Neural cell (in vitro differentiated cells): Measurements from ENCODE around the gene NIP7. TPM values are rescaled to one million over a fixed set of nuclear protein-coding genes. Genes with fewer than 3 reads are reported as not detected.

Experiments
- H2AFZ ChIP-seq: fragments of 200-600, 300-800 bp; sonication (generic), shearing (Covaris generic); 2 replicates; pipeline ENCODE4 v1.6.0; 2014; ENCODE audit warnings: low read depth, mild to moderate bottlenecking, antibody characterized with exemption, low read length, moderate library complexity
- H3F3A ChIP-seq: fragments of 200-600 bp; shearing (Covaris generic); 2 replicates; pipeline ENCODE4 v1.6.1; 2016; ENCODE audit warnings: mild to moderate bottlenecking, moderate library complexity, mixed read lengths, antibody characterized with exemption, low read length; ENCODE audit not compliant: insufficient read depth, poor library complexity, severe bottlenecking
- H3K27ac ChIP-seq: fragments of 200-600, 300-800 bp; sonication (generic), shearing (Covaris generic); 2 replicates; pipeline ENCODE4 v1.5.1; 2014; ENCODE audit warnings: mild to moderate bottlenecking, low read length, moderate library complexity
- H3K27me3 ChIP-seq: fragments of 300-800, 200-600 bp; sonication (generic), shearing (Covaris generic); 2 replicates; pipeline ENCODE4 v1.6.0; 2014; ENCODE audit warnings: mild to moderate bottlenecking, low read depth, low read length, moderate library complexity; ENCODE audit not compliant: insufficient read depth
- H3K36me3 ChIP-seq: fragments of 300-800, 200-600 bp; sonication (generic), shearing (Covaris generic); 2 replicates; pipeline ENCODE4 v1.5.1; 2014; ENCODE audit warnings: mild to moderate bottlenecking, antibody characterized with exemption, low read length, moderate library complexity; ENCODE audit not compliant: insufficient read depth
- H3K4me2 ChIP-seq: fragments of 300-800, 200-600 bp; sonication (generic), shearing (Covaris generic); 2 replicates; pipeline ENCODE4 v1.6.0; 2014; ENCODE audit warnings: mild to moderate bottlenecking, low read length
- H3K4me3 ChIP-seq: fragments of 300-800, 200-600 bp; sonication (generic), shearing (Covaris generic); 2 replicates; pipeline ENCODE4 v1.5.1; 2014; ENCODE audit warnings: mild to moderate bottlenecking, low read length, moderate library complexity
- H3K79me2 ChIP-seq: fragments of 200-600 bp; shearing (Covaris generic); replicated peaks from 2 replicates; pipeline ENCODE4 v1.6.0; 2014; ENCODE audit warnings: mild to moderate bottlenecking, low read length, moderate library complexity; ENCODE audit not compliant: insufficient read depth
- H3K9ac ChIP-seq: fragments of 300-800, 200-600 bp; sonication (generic), shearing (Covaris generic); 2 replicates; pipeline ENCODE4 v1.6.1; 2016; ENCODE audit warnings: mild to moderate bottlenecking, low read length, mixed read lengths
- H3K9me2 ChIP-seq: fragments of 200-600 bp; shearing (Covaris generic); 2 replicates; pipeline ENCODE4 v1.6.1; 2016; ENCODE audit warnings: mild to moderate bottlenecking, low read length, mixed read lengths; ENCODE audit not compliant: insufficient read depth
- H3K9me3 ChIP-seq: fragments of 200-600, 300-800 bp; sonication (generic), shearing (Covaris generic); 2 replicates; pipeline ENCODE4 v1.6.1; 2016; ENCODE audit warnings: mild to moderate bottlenecking, mixed run types, low read length, moderate library complexity, mixed read lengths
- H4K20me1 ChIP-seq: fragments of 200-600 bp; shearing (Covaris generic); 2 replicates; pipeline ENCODE4 v1.6.1; 2016; ENCODE audit warnings: mild to moderate bottlenecking, mixed run types; ENCODE audit not compliant: insufficient read depth
- CTCF ChIP-seq: fragments of 450-650 bp; IDR thresholded peaks from 2 replicates; pipeline ENCODE4 v1.5.1; 2014; ENCODE audit warnings: antibody characterized with exemption, mild to moderate bottlenecking, moderate library complexity; ENCODE audit not compliant: poor library complexity, severe bottlenecking
- EZH2 ChIP-seq: fragments of 200-600, 300-800 bp; shearing (Covaris generic), sonication (generic); IDR thresholded peaks from 2 replicates; pipeline ENCODE4 v1.6.1; 2014; ENCODE audit warnings: antibody characterized with exemption, low read length, borderline replicate concordance, mild to moderate bottlenecking; ENCODE audit not compliant: insufficient read depth, poor library complexity, severe bottlenecking
- MXI1 ChIP-seq: fragments of 450-650 bp; conservative IDR thresholded peaks from 2 replicates; pipeline ENCODE4 v1.6.1; 2014; ENCODE audit warnings: antibody characterized with exemption, mild to moderate bottlenecking; ENCODE audit not compliant: poor library complexity, severe bottlenecking
- SMC3 ChIP-seq: fragments of 450-650 bp; conservative IDR thresholded peaks from 2 replicates; pipeline ENCODE4 v1.6.1; 2014; ENCODE audit warnings: antibody characterized with exemption, mild to moderate bottlenecking, moderate library complexity; ENCODE audit not compliant: poor library complexity
- polyA plus RNA-seq: library from polyadenylated mRNA; depleted of rRNA; stranded (reverse); fragments of >200 nt; gene quantifications from 2 replicates; pipeline ENCODE4 v1.2.3, GENCODE V29; 2014
- TF ChIP-seq, protein P1 (sequence below): IDR thresholded peaks from 2 replicates; pipeline ENCODE4 v1.6.1; 2012; ENCODE audit warnings: borderline replicate concordance

Gene NIP7
- polyA plus RNA-seq, 1 donor from 2014 or later: 15.8 TPM

DNA sequence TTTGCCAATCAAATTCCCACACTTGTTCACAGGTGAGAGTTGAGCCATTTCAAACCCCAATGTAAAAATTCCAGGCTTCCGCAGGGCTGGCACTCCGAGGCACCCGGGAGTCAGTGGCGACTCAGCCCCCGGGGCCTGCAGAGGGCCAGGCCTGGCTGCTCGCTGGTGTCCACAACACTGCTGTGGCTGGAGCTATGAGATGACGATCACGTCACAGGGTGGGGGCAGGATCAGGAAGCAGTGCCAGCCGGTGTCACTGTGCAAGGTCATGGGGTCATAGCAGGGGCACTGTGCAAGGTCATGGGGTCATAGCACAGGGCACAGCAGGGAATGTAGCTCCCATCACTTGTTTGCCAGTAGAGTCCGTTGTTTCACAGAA lies 20.7 kb upstream of the NIP7 start:
- no peaks in the 10 kb centered on the region for H3K79me2 ChIP-seq
- no peaks in the 10 kb centered on the region for H4K20me1 ChIP-seq
- no peaks in the 10 kb centered on the region for H3K9me3 ChIP-seq
- no peak overlapping the region for H3K4me3 ChIP-seq
- H3K9me2 ChIP-seq: no peaks in the 10 kb centered on the region
- H3K4me2 ChIP-seq: no peak overlapping the region
- H3K27ac ChIP-seq: no peak overlapping the region
- H3K9ac ChIP-seq: no peak overlapping the region
- no peak overlapping the region for H2AFZ ChIP-seq
- TF ChIP-seq, protein P1, sequence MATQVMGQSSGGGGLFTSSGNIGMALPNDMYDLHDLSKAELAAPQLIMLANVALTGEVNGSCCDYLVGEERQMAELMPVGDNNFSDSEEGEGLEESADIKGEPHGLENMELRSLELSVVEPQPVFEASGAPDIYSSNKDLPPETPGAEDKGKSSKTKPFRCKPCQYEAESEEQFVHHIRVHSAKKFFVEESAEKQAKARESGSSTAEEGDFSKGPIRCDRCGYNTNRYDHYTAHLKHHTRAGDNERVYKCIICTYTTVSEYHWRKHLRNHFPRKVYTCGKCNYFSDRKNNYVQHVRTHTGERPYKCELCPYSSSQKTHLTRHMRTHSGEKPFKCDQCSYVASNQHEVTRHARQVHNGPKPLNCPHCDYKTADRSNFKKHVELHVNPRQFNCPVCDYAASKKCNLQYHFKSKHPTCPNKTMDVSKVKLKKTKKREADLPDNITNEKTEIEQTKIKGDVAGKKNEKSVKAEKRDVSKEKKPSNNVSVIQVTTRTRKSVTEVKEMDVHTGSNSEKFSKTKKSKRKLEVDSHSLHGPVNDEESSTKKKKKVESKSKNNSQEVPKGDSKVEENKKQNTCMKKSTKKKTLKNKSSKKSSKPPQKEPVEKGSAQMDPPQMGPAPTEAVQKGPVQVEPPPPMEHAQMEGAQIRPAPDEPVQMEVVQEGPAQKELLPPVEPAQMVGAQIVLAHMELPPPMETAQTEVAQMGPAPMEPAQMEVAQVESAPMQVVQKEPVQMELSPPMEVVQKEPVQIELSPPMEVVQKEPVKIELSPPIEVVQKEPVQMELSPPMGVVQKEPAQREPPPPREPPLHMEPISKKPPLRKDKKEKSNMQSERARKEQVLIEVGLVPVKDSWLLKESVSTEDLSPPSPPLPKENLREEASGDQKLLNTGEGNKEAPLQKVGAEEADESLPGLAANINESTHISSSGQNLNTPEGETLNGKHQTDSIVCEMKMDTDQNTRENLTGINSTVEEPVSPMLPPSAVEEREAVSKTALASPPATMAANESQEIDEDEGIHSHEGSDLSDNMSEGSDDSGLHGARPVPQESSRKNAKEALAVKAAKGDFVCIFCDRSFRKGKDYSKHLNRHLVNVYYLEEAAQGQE: no peak
- TF ChIP-seq CTCF: no peak
- TF ChIP-seq MXI1: no peak
- H3K36me3 ChIP-seq: peaks cover 7% of the 10 kb centered on the region
- no peaks in the 10 kb centered on the region for H3F3A ChIP-seq
- H3K27me3 ChIP-seq: no peaks in the 10 kb centered on the region

DNA sequence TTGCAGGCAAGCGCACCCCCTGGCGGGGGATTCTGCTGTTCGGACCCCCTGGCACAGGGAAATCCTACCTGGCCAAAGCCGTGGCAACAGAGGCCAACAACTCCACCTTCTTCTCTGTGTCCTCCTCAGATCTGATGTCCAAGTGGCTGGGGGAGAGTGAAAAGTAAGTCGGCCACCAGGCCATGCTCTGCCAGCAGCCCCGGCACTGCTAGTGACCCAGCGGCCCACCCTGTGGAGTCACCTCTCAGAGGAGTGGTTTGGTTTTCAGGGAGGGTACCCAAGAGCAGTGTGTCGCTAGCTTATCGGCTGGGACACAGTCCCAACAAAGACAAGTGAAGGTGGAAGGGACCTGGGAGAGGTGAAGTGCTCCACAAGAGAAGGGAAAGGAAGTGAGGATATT lies 20.2 kb upstream of the NIP7 start:
- Histone ChIP-seq H3K4me2 (no peak overlapping the region), H3K79me2 (peaks cover 1% of the 10 kb centered on the region), H3K9ac (no peak overlapping the region), H3K27me3 (no peaks in the 10 kb centered on the region), H3K9me2 (no peaks in the 10 kb centered on the region), H3K36me3 (peaks cover 7% of the 10 kb centered on the region), H4K20me1 (no peaks in the 10 kb centered on the region), H3K4me3 (no peak overlapping the region), H3K27ac (no peak overlapping the region), H3F3A (no peaks in the 10 kb centered on the region), H3K9me3 (no peaks in the 10 kb centered on the region), H2AFZ (no peak overlapping the region)
- no peak for TF ChIP-seq MXI1
- TF ChIP-seq EZH2: no peak
- TF ChIP-seq SMC3: no peak

DNA sequence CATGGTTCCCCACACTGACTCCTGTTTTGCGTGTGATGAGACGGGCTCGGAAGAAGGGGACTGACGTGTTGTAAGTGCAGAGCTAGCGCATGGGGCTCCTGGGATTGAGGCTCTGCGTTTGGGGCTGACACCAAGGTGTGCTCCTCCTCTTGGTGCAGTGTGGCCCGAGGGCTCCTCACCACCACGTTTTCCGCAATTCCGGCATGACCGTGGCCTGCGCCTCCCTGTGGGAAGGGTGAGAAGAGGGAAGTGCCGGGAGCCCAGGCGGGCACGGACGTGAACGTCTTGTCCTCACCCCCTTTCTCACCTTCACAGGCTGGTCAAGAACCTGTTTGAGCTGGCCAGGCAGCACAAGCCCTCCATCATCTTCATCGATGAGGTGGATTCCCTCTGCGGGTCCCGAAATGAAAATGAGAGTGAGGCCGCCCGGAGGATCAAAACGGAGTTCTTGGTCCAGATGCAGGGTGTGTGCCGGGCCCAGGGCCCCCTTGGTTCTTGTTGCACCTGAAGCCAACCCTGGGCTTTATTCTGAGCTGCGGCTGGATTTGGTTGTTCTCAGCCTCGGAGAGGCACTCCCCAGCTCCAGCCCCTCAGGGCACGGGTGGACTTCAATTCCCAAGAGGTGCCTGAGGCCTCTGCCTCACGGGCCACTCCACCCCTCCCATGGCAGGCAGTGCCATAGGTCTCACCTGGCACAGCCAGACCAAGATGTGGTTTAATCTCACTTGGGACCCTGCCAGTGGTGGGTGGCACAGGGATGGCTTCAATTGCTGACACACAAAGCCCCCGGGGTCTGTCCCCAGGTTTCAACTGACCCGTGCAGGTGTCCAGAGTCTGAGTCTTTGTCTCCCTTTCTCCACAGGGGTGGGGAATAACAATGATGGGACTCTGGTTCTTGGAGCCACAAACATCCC lies 19.5 kb upstream of the NIP7 start:
- H3K36me3 ChIP-seq: peaks cover 7% of the 10 kb centered on the region
- H3K79me2 ChIP-seq: peaks cover 8% of the 10 kb centered on the region
- no peaks in the 10 kb centered on the region for H3K27me3 ChIP-seq
- TF ChIP-seq MXI1 (no peak), SMC3 (no peak)
- peaks cover 6% of the 10 kb centered on the region for H4K20me1 ChIP-seq
- no peaks in the 10 kb centered on the region for H3K9me3 ChIP-seq
- H3K27ac ChIP-seq: no peak overlapping the region
- no peaks in the 10 kb centered on the region for H3K9me2 ChIP-seq
- H3K4me3 ChIP-seq: no peak overlapping the region
- H2AFZ ChIP-seq: no peak overlapping the region
- H3K4me2 ChIP-seq: no peak overlapping the region
- no peak overlapping the region for H3K9ac ChIP-seq
- no peaks in the 10 kb centered on the region for H3F3A ChIP-seq
